ENCODE measurements around the gene SIRPA. TPM values are rescaled to one million over a fixed set of nuclear protein-coding genes. Genes with fewer than 3 reads are reported as not detected.

Gene SIRPA
- total and polyA plus RNA-seq, 10 of the 15 experiments (the other 5 are each of a cell fraction or from before 2014, with no cell fraction given): 1.7 to 13.2 (median 5.0) TPM

- no TSS peak for BruUV-seq (replicated peaks)
- H3K79me2 ChIP-seq (ENCODE audit: control insufficient read depth, insufficient read depth, low read length): no peaks in the 10 kb centered on the region
- intact Hi-C loops (cut with micrococcal nuclease; ENCODE audit: unreplicated experiment): no loop called here
- no peak overlapping the region for H3K27ac ChIP-seq (ENCODE audit: control insufficient read depth, insufficient read depth)
- no peak overlapping the region for H3K4me3 ChIP-seq
- no peaks in the 10 kb centered on the region for H4K20me1 ChIP-seq (ENCODE audit: control insufficient read depth, insufficient read depth)
- TF ChIP-seq ZNF384 (IDR thresholded peaks at IDR 0.05; ENCODE audit: borderline replicate concordance, low read depth, low read length): no peak
- TF ChIP-seq, protein P1, sequence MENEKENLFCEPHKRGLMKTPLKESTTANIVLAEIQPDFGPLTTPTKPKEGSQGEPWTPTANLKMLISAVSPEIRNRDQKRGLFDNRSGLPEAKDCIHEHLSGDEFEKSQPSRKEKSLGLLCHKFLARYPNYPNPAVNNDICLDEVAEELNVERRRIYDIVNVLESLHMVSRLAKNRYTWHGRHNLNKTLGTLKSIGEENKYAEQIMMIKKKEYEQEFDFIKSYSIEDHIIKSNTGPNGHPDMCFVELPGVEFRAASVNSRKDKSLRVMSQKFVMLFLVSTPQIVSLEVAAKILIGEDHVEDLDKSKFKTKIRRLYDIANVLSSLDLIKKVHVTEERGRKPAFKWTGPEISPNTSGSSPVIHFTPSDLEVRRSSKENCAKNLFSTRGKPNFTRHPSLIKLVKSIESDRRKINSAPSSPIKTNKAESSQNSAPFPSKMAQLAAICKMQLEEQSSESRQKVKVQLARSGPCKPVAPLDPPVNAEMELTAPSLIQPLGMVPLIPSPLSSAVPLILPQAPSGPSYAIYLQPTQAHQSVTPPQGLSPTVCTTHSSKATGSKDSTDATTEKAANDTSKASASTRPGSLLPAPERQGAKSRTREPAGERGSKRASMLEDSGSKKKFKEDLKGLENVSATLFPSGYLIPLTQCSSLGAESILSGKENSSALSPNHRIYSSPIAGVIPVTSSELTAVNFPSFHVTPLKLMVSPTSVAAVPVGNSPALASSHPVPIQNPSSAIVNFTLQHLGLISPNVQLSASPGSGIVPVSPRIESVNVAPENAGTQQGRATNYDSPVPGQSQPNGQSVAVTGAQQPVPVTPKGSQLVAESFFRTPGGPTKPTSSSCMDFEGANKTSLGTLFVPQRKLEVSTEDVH (IDR thresholded peaks at IDR 0.05; ENCODE audit: low read depth, partially characterized antibody): no peak
- TF ChIP-seq, protein P2, sequence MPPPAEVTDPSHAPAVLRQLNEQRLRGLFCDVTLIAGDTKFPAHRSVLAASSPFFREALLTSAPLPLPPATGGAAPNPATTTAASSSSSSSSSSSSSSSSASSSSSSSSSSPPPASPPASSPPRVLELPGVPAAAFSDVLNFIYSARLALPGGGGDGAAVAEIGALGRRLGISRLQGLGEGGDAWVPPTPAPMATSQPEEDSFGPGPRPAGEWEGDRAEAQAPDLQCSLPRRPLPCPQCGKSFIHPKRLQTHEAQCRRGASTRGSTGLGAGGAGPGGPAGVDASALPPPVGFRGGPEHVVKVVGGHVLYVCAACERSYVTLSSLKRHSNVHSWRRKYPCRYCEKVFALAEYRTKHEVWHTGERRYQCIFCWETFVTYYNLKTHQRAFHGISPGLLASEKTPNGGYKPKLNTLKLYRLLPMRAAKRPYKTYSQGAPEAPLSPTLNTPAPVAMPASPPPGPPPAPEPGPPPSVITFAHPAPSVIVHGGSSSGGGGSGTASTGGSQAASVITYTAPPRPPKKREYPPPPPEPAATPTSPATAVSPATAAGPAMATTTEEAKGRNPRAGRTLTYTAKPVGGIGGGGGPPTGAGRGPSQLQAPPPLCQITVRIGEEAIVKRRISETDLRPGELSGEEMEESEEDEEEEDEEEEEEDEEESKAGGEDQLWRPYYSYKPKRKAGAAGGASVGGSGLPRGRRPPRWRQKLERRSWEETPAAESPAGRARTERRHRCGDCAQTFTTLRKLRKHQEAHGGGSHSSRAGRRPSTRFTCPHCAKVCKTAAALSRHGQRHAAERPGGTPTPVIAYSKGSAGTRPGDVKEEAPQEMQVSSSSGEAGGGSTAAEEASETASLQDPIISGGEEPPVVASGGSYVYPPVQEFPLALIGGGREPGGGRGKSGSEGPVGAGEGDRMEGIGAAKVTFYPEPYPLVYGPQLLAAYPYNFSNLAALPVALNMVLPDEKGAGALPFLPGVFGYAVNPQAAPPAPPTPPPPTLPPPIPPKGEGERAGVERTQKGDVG (CRISPR knock-in tag; IDR thresholded peaks at IDR 0.05): no peak
- TF ChIP-seq MEF2A (IDR thresholded peaks at IDR 0.05; ENCODE audit: insufficient read depth, low read depth, low read length): no peak
- TF ChIP-seq RAD51 (IDR thresholded peaks at IDR 0.05): no peak
- no peak for TF ChIP-seq ATF2 (IDR thresholded peaks at IDR 0.05; ENCODE audit: low read length)
- no peak for TF ChIP-seq MTA3 (IDR thresholded peaks at IDR 0.05; ENCODE audit: borderline replicate concordance, low read length)
- TF ChIP-seq ZBTB33 (IDR thresholded peaks at IDR 0.05): no peak
- no peak for TF ChIP-seq TBL1XR1 (IDR thresholded peaks at IDR 0.05; ENCODE audit: low read depth, low read length)
- no peak for TF ChIP-seq TCF7 (IDR thresholded peaks at IDR 0.05; ENCODE audit: borderline replicate concordance)
- peaks cover 5% of the 10 kb centered on the region; the same call in 1 of the 2 replicates for H3K4me1 ChIP-seq (ENCODE audit: control insufficient read depth, insufficient read depth, low read length)
- ChIA-PET RAD21 (ENCODE audit: unreplicated experiment) (no interaction called here), SMC1A (ENCODE audit: uncharacterized antibody, unreplicated experiment) (no interaction called here), CTCF (no interaction called here), POLR2A (no interaction called here)
- no peak for DNase-seq (ENCODE audit: low read depth, low spot score)
- no peak for FAIRE-seq
- ATAC-seq: no peak
- no peaks in the 10 kb centered on the region for H3K36me3 ChIP-seq (ENCODE audit: control insufficient read depth in 2 of 2, insufficient read depth in 2 of 2, low read length in 1 of 2)
- no peaks in the 10 kb centered on the region for H3K9me3 ChIP-seq (replicated peaks; ENCODE audit: control insufficient read depth, insufficient read depth, low read length)
- H3K4me2 ChIP-seq (ENCODE audit: control insufficient read depth, insufficient read depth): no peak overlapping the region
- in situ Hi-C loops (cut with MboI): no loop called here
- H2AFZ ChIP-seq (ENCODE audit: control insufficient read depth, low read depth, low read length): no peak overlapping the region
- no peaks in the 10 kb centered on the region for H3K27me3 ChIP-seq (replicated peaks in 1 of 2; ENCODE audit: control insufficient read depth in 2 of 2, insufficient read depth in 2 of 2, low read length in 1 of 2)
- WGBS (ENCODE audit: insufficient coverage, insufficient replicate concordance, low lambda C conversion rate, missing lambda C conversion rate): 33% methylated on average over 12 of the region's 12 CpGs
- H3K9ac ChIP-seq (ENCODE audit: control insufficient read depth, insufficient read depth, low read length): no peak overlapping the region
Observed at GRCh38 chr20:1881240-1881835, 13.9 kb upstream of the SIRPA start.

All from GM12878 (cell line).